Measurements from ENCODE around the gene PTPRR. TPM values are rescaled to one million over a fixed set of nuclear protein-coding genes. Genes with fewer than 3 reads are reported as not detected.

Gene PTPRR
- total RNA-seq, 2 experiments from 2014 or later = not detected

DNA sequence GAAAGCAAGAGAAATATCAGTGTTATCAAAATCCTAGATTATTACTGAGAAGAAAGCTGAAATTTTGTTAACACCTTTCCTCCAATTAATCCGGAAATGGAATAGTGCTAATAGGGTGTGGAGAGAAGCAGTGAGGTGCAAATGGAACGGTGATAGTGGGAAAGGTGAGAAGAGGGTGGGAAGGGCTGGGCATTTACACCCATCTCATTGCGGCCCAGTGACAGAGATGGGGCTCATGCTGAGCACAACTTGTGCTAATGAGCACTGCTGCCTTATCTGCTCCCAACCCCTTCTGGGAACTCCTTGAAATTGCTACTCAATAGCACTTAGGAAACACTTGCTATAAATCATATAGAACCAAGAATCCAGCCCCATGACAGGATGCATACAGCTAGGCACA, 94.4 kb downstream of the PTPRR start:
- Mint-ChIP-seq H3K36me3 (ENCODE audit: low read depth) (no peaks in the 10 kb centered on the region), H3K9me3 (no peaks in the 10 kb centered on the region)
- POLR2A ChIA-PET = no interaction called here

DNA sequence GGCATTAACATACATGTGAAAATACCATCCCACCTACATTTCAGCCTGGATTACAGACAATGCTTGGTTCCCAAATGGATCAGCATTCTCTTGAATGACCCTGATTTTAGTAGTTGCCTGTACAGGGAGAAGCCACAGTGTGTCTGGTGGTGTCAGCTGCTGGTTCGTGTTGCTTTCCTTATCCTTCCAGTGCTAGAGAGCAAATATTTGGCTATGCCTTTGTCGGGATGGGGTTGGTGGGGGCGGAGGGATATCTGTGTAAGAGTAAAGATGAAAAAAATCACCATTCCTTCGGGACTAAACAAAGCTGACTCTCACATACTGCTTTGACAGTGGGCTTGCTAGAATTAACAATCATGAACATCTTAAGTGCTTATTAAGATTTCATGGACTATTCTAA, 96.0 kb downstream of the PTPRR start:
- ATAC-seq (ENCODE audit: poor library complexity) (no peak), DNase-seq (no peak)
- Mint-ChIP-seq H3K4me3 (no peak overlapping the region), H3K9me3 (no peaks in the 10 kb centered on the region), H3K27me3 (no peaks in the 10 kb centered on the region), H3K27ac (no peak overlapping the region), H3K36me3 (ENCODE audit: low read depth) (no peaks in the 10 kb centered on the region), H3K4me1 (ENCODE audit: low read depth) (no peaks in the 10 kb centered on the region)
- H3K36me3 ChIP-seq (ENCODE audit: insufficient read depth, low read length) = no peaks in the 10 kb centered on the region
- intact Hi-C loops (cut with DNase I, micrococcal nuclease) = no loop called here
- CTCF ChIA-PET = no interaction called here
- no peaks in the 10 kb centered on the region for H3K4me1 ChIP-seq (ENCODE audit: insufficient read depth, low read length)
- TF ChIP-seq, protein P1, sequence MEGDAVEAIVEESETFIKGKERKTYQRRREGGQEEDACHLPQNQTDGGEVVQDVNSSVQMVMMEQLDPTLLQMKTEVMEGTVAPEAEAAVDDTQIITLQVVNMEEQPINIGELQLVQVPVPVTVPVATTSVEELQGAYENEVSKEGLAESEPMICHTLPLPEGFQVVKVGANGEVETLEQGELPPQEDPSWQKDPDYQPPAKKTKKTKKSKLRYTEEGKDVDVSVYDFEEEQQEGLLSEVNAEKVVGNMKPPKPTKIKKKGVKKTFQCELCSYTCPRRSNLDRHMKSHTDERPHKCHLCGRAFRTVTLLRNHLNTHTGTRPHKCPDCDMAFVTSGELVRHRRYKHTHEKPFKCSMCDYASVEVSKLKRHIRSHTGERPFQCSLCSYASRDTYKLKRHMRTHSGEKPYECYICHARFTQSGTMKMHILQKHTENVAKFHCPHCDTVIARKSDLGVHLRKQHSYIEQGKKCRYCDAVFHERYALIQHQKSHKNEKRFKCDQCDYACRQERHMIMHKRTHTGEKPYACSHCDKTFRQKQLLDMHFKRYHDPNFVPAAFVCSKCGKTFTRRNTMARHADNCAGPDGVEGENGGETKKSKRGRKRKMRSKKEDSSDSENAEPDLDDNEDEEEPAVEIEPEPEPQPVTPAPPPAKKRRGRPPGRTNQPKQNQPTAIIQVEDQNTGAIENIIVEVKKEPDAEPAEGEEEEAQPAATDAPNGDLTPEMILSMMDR (IDR thresholded peaks at IDR 0.05) = no peak
- H3K27me3 ChIP-seq (ENCODE audit: control insufficient read depth in 1 of 2, insufficient read depth in 2 of 2, low read length in 2 of 2) = no peaks in the 10 kb centered on the region
- H3K9me3 ChIP-seq (ENCODE audit: control insufficient read depth in 1 of 2, insufficient read depth in 1 of 2, low read length in 2 of 2) = peaks cover 0 to 12% of the 10 kb centered on the region in 2 experiments
- no peak overlapping the region for H3K27ac ChIP-seq (ENCODE audit: low read depth in 1 of 2, low read length in 2 of 2)
- POLR2A ChIA-PET = no interaction called here
- no peak overlapping the region for H3K4me3 ChIP-seq (ENCODE audit: low read length)

More for the DNA sequence above, 94.4 kb downstream of the PTPRR start:
- TF ChIP-seq, protein P1 (IDR thresholded peaks at IDR 0.05) = no peak
- intact Hi-C loops (cut with DNase I, micrococcal nuclease) = no loop called here
- H3K9me3 ChIP-seq (ENCODE audit: control insufficient read depth in 1 of 2, insufficient read depth in 1 of 2, low read length in 2 of 2) = peaks cover 0 to 7% of the 10 kb centered on the region in 2 experiments
- H3K4me3 ChIP-seq (ENCODE audit: low read length) = no peak overlapping the region
- CTCF ChIA-PET = no interaction called here
- H3K4me1 ChIP-seq (ENCODE audit: insufficient read depth, low read length) = no peaks in the 10 kb centered on the region
- Mint-ChIP-seq H3K27ac (no peak overlapping the region), H3K27me3 (no peaks in the 10 kb centered on the region), H3K4me1 (ENCODE audit: low read depth) (no peaks in the 10 kb centered on the region), H3K4me3 (no peak overlapping the region)
- no peaks in the 10 kb centered on the region for H3K27me3 ChIP-seq (ENCODE audit: control insufficient read depth in 1 of 2, insufficient read depth in 2 of 2, low read length in 2 of 2)
- H3K36me3 ChIP-seq (ENCODE audit: insufficient read depth, low read length) = no peaks in the 10 kb centered on the region
- no peak overlapping the region for H3K27ac ChIP-seq (ENCODE audit: low read depth in 1 of 2, low read length in 2 of 2)
- no peak for ATAC-seq (ENCODE audit: poor library complexity)
- no peak for DNase-seq

DNA sequence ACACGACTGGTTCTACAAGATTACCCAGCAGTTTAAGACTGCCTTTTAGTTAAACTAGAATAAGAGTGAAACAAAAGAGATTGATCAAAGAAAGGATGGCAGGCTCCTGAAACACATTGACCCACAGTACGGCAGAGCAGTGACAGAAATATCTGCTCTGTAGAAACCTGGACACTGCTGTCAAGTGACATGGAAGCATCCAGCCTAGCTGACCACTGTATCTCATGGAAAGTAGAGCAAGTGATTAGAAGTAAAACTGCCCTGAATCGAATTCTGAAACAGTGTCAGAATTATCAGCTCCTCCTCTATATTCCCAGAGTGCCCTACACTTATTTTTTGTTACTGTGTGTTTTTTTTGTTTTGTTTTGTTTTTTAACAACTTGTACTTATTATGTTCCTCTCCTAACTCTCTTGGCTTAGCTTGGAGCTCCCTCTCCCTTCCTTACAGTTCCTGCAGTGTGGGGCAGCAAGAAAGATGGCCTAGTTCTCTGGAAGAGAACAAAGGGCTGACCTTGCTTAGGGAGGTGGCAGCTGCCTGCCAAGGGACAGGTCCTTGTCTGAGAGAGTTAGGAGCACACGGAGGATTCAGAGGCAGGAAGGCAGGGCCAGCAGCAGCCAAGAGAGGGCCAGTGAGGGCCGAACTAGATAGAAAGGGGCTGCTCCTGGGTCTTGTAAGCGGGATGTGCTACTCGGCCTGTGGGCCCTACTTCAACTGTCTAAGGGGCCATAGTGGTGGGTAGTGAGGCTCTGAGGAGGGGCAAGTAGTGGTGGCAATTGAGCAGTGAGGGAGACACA, 97.2 kb downstream of the PTPRR start:
- Histone ChIP-seq H3K27ac (ENCODE audit: low read depth in 1 of 2, low read length in 2 of 2) (no peak overlapping the region), H3K9me3 (ENCODE audit: control insufficient read depth in 1 of 2, insufficient read depth in 1 of 2, low read length in 2 of 2) (peaks cover 0 to 12% of the 10 kb centered on the region in 2 experiments), H3K4me1 (ENCODE audit: insufficient read depth, low read length) (no peaks in the 10 kb centered on the region), H3K36me3 (ENCODE audit: insufficient read depth, low read length) (no peaks in the 10 kb centered on the region), H3K4me3 (ENCODE audit: low read length) (no peak overlapping the region), H3K27me3 (ENCODE audit: control insufficient read depth in 1 of 2, insufficient read depth in 2 of 2, low read length in 2 of 2) (no peaks in the 10 kb centered on the region)
- TF ChIP-seq, protein P1 (IDR thresholded peaks at IDR 0.05) = no peak
- H3K4me3 Mint-ChIP-seq = no peak overlapping the region
- no peaks in the 10 kb centered on the region for H3K4me1 Mint-ChIP-seq (ENCODE audit: low read depth)
- H3K36me3 Mint-ChIP-seq (ENCODE audit: low read depth) = no peaks in the 10 kb centered on the region
- H3K9me3 Mint-ChIP-seq = no peaks in the 10 kb centered on the region
- ATAC-seq (ENCODE audit: poor library complexity) (no peak), DNase-seq (no peak)
- intact Hi-C loops (cut with DNase I, micrococcal nuclease) = no loop called here
- CTCF ChIA-PET = no interaction called here
- H3K27me3 Mint-ChIP-seq = no peaks in the 10 kb centered on the region
- POLR2A ChIA-PET = no interaction called here
- H3K27ac Mint-ChIP-seq = no peak overlapping the region
